Stimulated activated CD4-positive, alpha-beta T cell treated with anti-CD3 and anti-CD28 coated beads, TNF-alpha, amount 100 ng/mL, for 48 hours (primary cell): ENCODE results near the gene CDC42EP2.

Experiments used
- DNase-seq, 3 donors: peaks; one replicate each; pipeline ENCODE4 v3.0.0-alpha.2; 2020; ENCODE audit warnings: low read depth in 3 of 3

CDC42EP2 gene

GRCh38 chr11:65356394-65356972, 41.8 kb downstream of the CDC42EP2 start:
- DNase-seq: no peak

GRCh38 chr11:65357856-65358356, 43.2 kb downstream of the CDC42EP2 start:
- DNase-seq: no peak

- DNase-seq: no peak
Measured at GRCh38 chr11:65362320-65362931, 47.8 kb downstream of the CDC42EP2 start.

GRCh38 chr11:65362966-65363365, 48.3 kb downstream of the CDC42EP2 start:
- DNase-seq: no peak

GRCh38 chr11:65363770-65364169, 49.1 kb downstream of the CDC42EP2 start:
- DNase-seq: no peak

- no peak for DNase-seq
Measured at GRCh38 chr11:65366340-65366773, 51.7 kb downstream of the CDC42EP2 start.

- DNase-seq: no peak
Measured at GRCh38 chr11:65370659-65371049, 56.0 kb downstream of the CDC42EP2 start.
